ENCODE data around the gene TMEM53.

The TMEM53 gene

DNA sequence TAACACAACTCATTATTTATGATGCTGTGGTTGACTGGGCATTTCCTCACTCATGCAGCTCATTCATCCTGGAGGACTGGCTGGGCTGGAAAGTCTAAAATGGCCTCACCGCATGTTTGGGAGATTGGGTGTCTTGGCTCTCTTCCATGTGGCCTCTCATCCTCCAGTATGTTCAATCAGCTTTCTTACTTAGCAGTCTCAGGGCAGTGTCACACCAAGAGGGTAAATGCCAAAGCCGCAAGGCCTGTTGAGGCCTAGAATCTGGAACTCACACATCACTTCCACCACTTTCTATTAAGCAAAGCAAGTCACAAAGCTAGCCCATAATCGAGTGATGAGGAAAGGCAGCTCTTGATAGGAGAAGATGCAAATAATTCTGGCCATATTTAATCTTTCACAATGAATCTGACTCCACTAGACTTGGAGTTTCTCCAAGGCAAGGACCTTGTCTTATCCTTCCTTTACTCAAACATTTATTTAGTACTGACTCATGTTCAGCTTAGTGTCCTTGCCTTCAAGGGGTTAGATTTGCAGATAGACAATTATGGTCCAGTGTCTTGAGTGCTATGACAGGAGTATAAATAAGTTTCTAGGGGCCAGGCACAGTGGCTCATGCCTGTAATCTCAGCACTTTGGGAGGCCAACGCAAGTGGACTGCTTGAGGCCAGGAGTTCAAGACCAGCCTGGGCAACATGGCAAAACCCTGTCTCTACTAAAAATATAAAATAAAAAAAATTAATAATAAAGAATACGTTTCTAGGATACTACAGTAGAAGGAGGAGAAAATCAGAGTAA, 45.1 kb downstream of the TMEM53 start:
- DNase-seq (ENCODE audit: low spot score), result peak; percentile 60

DNA sequence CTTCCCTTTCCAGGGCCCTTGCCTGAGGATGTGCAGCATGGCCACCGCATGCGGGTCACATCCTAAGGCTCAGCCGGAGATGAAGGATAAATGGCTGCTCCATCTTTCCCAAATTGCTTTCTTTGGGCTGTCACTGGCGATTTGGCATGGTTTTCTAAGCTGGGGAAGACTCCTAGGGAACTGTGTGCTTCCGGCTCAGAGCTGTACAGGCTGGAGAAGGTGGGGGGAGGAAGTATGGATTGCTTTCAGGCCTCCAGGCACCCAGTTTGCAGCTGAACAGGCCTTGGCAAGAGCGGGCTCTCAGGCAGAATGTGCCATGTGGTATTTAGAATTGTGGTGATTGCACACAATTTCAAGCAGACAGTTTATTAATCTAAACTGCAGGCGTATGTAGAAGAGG, 48.9 kb downstream of the TMEM53 start:
- no peak for DNase-seq (ENCODE audit: low spot score)

DNA sequence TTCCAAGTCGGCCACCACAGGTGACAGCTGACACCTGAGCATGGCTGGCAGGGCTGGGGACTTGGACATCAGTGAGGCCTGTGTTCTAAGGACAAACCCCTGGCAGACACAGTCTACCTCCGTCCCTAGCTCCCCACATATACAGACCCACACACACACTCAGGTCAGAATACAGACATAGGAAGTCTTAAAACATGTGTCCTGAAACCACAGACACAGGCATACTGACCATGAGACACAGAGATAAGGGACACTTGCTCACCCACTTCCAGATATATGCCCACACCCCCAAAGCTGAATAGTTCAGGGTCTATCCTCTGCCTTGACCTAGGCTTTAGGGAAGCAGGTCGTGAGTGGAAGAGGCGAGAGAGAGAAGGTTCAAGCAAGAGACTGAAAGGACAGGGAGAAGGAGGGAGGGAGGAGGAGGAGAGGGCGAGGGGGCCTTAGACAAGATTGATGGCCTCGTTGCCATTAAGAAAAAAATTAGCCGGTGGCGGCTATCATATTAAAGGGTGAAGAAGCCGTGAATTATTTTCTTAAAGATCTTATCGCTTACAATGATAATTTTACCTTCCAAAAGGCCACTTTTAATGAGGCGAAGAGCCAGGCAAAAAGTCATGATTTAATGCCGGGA, 49.9 kb downstream of the TMEM53 start:
- DNase-seq (ENCODE audit: low spot score), result no peak

DNA sequence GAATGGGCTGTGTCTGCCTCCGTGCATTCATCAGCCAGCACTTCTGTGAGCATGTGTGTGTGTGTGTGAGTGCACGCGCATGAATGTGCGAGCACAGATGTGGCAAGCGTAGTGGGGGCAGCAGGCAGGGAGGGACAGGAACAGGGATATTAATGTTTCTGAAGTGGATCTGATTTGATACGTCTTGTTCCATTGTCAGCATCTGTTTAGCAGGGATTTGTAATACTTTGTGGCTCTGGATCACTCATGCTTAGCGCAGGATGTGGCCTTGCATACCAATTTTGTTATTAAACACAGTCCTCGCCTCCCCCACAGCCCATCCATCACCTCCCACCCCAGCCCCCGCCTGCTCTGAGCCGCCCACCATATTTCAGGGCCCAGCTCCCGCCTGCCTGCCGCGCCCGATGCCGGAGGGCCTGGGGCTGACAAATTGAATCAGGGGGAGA, 52.4 kb downstream of the TMEM53 start:
- no peak for DNase-seq (ENCODE audit: low spot score)

DNA sequence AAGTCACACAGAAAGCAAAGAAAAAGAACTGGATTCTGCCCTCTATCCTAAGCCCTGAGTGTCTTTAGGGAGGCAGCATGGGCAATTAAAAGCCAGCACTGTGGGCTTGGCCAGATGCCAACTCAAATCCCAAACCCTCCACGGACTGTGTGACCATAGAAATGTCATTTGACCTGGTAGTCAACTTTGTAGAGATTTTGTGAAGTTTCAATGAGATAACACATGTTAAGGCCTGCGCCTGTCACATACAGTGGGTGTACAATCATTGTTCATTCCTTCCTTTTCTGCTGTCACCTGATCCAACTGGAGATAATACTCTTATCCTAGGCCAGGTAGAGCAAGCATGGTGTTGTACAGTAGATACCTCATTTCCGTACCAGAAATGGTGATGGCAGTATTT, 54.2 kb downstream of the TMEM53 start:
- DNase-seq (ENCODE audit: low spot score), result no peak

DNA sequence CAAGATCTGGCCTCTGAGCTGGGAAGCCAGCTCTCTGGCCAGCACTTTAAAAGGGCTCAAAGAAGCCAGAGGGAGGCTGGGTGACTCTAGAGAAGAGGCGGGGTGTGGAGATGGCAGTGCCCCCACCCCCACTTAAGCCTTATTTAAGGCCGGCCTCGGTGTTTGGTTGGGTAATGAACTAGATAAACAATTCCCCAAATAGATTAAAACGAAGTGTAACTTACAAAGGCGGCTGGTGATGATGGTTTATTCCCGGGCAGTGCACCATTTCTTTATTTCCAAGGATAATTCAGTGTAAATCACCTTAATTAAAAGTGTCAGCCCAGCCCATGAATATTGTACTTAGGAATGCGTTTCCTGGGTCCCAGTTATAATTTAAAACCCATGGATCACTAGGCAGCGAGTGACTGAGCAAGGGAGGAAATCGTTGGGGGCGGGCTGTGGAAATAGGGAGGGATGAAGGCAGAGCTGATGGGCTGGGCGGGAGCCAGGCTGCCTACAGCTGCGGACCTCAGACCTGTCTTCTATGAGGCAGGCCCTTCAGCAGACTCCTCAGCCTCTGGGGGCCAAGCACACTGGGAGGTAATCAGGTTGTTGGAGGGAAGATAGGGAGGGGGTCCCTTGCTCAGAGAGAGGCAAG, 54.9 kb downstream of the TMEM53 start:
- no peak for DNase-seq (ENCODE audit: low spot score)

DNA sequence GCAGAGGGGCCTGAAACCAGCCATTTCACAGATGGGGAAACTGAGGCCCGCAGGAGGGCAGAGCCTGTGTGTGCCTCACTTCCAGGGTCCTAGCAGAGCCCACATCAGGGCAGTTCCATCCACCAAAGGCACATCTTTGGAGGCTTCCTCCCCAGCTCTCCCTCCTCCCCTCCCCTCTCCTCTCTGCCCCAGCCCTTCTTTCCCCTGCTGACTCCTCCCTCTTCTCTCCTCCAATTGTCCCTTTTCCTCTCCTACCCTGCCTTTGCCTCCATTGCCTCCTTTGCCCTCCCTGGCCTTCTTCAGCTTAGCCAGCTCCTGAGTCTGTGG, 56.6 kb downstream of the TMEM53 start:
- no peak for DNase-seq (ENCODE audit: low spot score)

DNA sequence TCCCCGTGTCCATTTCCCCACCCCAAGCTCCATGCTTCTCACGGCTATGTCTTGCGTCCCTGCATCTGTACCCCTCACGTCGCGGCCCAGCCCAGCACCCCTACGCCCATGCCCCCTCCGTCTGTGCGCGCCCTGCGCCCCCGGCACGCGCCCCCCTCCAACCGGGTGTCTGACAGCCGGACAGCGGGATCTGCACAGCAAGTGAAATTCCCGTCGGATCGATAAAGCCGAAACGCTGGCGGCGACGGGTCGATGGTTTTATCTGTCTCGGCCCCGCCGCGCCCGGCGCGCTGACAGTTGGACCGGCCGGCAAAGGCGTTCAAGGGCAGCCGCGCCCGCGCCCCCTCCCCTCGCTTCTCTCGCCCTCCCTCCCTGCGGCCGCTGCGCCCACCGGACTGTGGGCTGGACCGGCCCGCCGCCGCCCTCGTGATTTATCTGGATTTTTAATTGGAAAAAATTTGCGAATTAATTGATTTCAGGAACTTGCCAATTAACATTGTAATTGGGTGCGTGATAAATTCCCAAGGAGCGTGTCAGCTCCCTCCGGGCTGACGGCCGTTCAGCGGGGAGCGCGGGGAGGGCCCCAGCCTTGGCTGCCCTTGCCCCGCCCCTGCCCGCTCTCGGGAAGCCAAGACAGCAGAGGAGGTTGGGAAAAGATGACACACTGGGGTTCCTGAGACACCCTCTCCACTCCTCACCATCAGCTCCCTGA, 57.1 kb downstream of the TMEM53 start:
- no peak for DNase-seq (ENCODE audit: low spot score)

DNA sequence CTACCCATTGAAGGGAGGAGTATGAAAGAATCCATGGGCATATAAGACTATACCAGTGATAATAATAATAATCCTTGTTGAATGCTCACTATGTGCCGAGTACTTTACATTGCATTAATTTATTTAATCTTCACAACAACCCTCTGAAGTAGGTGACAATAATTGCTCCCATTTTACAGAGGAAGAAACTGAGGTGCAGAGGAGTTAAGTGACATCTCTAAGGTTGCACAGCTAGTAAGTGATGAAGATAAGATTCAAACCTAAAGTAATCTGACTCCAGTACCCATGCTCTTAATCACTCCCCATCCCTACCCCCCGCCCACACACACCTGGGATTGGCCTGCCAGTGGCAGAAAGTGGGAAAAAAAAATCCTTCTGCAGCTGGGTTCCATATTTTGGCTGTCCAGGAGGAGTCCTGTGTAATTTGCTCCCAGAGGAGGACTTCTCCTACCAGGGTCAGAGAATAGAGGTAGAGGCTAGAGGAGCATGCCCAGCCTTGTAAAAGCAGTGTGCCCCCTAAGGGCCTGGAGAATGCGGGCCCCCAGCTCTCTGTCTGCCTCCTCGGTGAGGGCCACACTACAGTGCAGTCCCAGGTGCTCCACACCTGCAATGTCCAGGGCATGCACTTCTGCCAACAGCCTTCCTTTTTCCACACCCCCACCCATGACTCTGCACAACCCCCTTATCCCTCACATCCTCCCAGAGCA, 57.8 kb downstream of the TMEM53 start:
- no peak for DNase-seq (ENCODE audit: low spot score)

DNA sequence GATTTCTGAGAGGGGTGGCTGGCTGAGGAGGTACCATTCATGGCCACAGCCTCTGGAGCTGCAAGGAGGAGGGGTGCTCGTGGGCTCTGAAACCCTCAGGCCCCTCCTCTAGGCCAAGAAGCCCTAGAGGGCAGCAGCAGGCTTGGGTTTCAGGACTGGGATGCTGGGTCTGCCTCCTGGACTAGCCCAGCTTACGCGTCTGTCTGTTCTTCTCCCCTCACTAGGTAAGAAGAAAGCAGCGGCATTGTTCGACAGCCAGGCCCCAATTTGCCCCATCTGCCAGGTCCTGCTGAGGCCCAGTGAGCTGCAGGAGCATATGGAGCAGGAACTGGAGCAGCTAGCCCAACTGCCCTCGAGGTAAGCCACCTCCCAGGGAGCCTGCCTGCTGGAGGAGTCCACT, 60.3 kb downstream of the TMEM53 start:
- no peak for DNase-seq (ENCODE audit: low spot score)

DNA sequence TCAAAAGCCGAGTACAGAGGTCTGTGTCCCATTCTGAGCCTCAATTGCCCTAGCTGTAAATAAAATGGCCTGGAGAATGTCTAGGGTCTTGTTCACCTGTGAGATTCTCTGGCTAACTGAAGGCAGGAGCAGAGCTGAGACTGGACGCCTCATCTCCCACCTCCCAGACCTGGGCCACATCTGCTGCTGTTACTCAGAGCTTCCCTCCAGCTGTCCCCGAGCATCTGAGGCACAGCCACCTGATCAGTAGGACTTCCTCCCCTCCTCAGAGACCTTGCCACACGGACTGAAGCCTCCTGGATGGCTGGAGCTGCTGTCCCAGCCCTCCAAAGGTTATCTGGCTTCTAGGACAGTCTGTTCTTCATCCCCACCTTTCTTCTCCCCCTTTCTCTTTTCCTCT, 62.4 kb downstream of the TMEM53 start:
- DNase-seq (ENCODE audit: low spot score), result no peak

DNA sequence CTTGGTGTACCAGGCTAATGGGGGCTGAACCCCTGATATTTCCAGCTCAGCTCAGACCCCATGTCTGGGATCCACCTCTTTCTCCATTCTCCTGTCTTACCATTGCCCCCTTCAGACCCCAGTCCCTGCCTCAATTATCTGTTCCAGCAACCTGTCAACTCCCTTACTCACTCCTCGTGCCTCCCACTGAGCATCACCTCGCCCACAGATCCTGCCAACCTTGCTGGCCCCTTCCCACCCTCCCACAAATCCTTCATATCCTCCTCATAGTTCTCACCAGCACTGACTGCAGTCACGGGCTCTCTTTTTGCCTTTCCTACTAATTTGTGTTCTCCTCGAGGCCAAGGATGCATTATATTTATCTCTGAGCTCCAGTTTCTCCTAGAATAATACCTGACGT, 62.9 kb downstream of the TMEM53 start:
- DNase-seq (ENCODE audit: low spot score), result no peak

DNA sequence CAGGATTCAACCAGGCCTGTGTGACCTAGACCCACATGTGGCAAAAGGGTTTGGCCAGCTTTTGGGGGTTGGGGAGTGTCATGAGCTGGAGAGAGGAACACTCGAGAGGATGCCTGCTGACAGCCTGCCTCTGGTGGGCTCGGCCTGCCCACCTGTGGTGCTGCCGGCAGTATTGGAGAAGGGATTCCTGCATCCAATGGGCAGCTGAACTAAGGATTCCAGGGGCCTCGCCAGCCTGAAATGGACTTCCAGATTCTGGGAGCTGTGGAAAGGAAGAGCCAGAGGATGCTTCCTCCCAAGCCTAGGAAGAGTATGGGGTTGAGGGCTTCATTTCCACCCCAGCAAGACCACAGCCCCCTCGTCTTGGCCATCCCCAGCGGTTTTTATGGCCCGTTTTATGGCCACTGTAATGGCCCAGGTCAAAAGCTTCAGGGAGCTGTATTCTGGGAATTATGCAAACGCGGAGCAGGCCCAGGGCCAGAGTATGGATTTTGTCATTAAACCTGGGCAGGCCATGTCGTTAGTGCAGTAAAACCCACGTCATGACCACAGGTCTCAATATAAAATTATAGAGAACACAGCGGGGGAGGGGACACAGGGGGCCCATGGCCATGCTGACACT, 63.6 kb downstream of the TMEM53 start:
- DNase-seq (ENCODE audit: low spot score), result no peak

DNA sequence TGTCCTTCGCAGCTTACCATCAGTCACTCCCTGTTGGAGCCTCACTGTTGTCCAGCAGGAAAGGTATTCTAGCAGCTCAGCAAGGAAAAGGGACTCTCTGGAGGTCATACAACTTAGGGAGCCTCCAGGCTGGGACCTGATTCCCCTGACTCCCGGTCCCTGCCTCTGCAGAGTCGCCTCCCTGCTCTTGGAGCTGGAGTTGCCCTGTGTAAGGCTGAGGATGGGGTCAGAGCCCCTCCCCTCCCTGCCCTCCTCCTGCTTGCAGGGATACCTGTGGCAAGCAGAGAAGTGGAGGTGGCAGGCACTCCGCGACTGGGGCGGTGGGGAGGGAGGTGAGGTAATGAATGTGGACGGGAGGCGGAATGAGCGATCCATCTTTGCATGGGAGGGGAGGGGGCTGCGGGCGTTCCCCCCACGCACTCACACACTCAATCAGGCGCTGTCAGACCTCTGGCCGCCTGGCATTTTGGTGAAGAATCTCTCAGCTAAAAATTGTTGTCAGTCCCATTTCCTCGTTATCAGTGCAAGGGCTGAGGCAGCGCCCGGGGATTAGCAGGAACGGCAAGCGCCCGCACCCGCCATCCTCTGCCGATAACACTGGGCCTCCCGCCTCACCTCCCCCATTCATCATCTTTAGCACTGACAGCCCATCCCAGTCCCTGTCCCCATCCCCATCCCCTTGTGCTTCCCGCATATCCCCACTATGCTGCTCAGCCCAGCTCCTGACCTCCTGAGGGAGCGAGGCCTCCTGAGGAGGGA, 64.3 kb downstream of the TMEM53 start:
- no peak for DNase-seq (ENCODE audit: low spot score)

DNA sequence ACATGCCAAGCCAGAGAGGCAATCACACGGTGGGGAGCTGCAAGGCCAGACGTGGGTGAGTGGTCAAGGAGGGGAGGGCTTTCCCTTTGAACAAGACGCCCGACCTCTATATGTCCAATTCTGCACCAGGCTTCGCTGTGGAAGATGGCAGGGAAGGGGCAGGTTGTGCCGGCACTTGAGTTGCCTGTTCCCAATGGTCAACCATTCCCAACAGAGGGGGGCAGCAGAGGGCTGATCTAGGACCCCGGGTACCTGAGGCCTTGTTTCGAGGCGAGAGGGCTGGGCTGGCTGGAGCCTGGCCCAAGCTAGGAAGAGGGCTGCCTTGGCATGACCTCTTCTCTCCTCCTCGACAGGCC, 64.9 kb downstream of the TMEM53 start:
- DNase-seq (ENCODE audit: low spot score), result no peak

DNA sequence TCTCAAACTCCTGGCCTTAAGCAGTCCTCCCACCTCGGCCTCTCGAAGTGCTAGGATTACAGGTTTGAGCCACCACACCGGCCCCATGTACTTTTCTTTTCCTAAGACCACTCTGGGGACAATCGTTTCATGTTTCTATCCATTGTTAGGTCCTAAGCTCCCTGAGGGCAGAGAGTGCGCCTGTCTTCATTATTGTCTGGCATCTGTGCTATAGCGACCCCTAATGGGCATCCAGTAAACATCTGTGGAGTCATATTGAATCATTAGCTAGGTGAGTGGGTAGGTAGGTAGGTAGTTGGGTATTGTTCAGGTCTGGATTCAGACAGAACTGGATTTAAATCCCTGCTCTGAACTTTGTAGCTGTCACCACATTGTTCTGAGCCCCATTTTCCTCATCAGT, 66.1 kb downstream of the TMEM53 start:
- no peak for DNase-seq (ENCODE audit: low spot score)

DNA sequence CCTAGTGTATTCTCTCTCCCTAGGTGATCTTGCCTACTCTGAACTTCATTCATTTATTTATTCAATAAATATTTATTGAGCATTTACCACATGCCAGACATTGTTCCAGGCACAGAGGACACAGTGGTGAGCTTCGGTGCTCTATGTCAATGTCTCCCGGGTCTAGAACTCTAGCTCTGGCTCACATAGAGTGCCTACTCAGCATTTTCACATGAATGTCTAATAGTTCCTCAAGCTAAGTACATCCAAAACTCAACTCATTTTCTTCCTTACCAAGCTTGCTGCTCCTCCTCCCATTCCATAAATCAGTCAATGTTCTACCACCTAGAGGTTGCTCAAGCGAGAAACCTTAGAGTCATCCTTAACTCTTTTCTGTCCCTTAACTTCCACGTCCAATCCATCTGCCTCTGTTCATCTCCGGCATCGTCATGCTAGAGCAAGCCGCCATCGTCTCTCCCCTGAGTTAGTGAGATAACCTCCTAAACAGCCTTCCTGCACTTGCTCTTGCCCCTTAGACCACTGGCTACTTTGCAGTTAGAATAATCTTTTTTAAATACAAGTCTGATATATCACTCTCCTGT, 67.5 kb downstream of the TMEM53 start:
- DNase-seq (ENCODE audit: low spot score), result no peak

DNA sequence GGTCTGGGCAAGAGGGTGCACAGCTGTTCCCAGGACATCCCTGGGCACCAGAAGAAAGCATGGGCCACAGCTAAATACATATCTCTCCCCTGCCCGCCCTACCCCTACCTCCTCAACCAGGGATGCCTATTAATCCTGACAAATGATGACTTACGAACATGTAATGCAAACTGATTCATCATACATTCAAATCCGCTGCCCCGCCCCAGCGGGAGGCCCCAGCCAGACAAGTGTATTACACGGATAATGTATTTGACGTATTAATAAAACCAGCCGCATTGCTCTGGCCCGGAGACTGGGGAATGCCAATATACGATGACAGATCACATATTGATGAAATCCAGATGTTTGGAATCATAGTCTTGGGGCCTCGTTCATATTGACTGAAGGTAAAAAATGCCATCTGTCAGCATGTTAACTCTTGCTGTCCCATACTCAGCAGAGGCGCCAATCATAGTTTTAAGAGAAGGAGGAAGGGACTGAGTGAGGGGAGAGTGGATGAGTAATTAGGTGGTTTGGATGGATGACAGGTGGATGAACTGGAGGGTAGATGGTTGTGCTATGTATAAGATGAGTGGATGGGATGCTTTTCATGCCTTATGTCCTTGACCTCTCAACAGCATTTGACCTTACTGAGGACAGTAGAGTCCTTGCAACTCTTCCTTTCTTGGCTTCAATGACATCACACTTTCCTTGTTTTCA, 68.2 kb downstream of the TMEM53 start:
- peak; percentile 60 for DNase-seq (ENCODE audit: low spot score)

DNA sequence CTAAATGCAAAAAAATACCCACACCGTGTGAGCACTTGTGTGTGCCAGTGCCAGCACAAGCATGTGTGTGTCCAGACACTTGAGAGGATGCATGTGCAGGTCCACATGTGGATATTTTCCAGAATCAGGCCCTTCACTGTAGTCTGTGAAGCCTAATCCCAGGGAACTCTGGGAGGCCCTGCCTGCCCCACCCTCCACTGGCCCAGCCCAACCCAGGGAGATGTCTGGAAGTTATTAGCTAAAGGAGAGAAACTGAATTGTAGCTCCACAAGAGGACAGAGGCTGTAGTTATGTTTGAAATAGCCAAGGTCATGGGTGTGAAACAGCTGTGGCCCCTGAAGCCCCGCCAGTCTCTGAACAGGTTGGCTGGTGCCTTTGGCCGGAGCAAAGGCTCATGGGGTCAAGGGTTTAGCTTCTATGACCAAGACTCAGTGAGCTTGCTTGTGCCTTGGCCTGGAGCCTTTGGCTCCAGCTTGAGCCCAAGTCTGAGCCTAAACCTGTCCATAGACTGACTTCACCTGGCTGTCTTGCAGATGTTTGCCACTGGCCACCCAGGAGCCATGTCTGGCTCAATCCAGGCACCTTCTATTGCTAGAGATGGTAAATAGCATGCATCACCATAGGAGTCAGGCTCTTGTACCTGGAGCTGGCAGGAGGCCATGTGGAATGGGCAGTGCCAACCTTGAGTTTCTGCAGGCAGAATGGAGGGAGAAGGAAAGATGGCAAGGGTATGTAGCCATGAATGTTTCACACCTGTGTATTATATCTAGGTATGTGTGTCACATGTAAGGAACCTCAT, 69.9 kb downstream of the TMEM53 start:
- no peak for DNase-seq (ENCODE audit: low spot score)
